Peyer's patch (tissue), 4 donors: ENCODE data around the gene TFDP1.
"Not testable (repeated sequence)": the region's sequence is repeated elsewhere in the genome, so short reads cannot be mapped to it uniquely, and the experiment has no call there.

Source experiments
- CTCF ChIP-seq, 6 experiments: fragments of 450-650 bp in 4 of 6; fragments of 200-600 bp in 2 of 6; sonication (generic) in 1 of 6; IDR thresholded peaks; one replicate each; pipeline ENCODE4 v1.5.1; 2017 to 2019; ENCODE audit warnings: antibody characterized with exemption in 6 of 6, mild to moderate bottlenecking in 3 of 6, moderate library complexity in 1 of 6
- POLR2A ChIP-seq, 2 donors: fragments of 450-650 bp; IDR thresholded peaks; one replicate each; pipeline ENCODE4 v1.5.1; 2017; ENCODE audit warnings: antibody characterized with exemption in 2 of 2, mild to moderate bottlenecking in 2 of 2, moderate library complexity in 2 of 2

- not testable (repeated sequence) for TF ChIP-seq POLR2A, CTCF (IDR thresholded peaks at IDR 0.05)
Measured at GRCh38 chr13:113624640-113625304, 40.2 kb downstream of the TFDP1 start.
